HCT116 (cell line): ENCODE data around the gene C3orf85. TPM values are rescaled to one million over a fixed set of nuclear protein-coding genes. Genes with fewer than 3 reads are reported as not detected.

ENCODE experiments used
- ATAC-seq: fragments of 200-7000 bp; cut with Tn5 transposase; 2 replicates; pipeline ENCODE4 v1.9.1; 2020; ENCODE audit warnings: mild to moderate bottlenecking, moderate library complexity
- BruUV-seq: library from RNA; stranded (reverse); fragments of 400-500 nt; replicated peaks from 2 replicates; lab custom pipeline; 2021; lab: Mats Ljungman, UMichigan
- CTCF ChIA-PET: fragments of 300-600 bp; sonication (Branson Sonifier 250); formaldehyde crosslinking; loops from one replicate; lab custom pipeline; 2021; ENCODE audit warnings: antibody characterized with exemption; lab: Charles Lee
- POLR2A ChIA-PET: fragments of 300-600, 350-600 bp; sonication (Branson Sonifier 250); formaldehyde crosslinking; loops from one replicate; lab custom pipeline; 2021; ENCODE audit warnings: antibody characterized with exemption; lab: Charles Lee
- RAD21 ChIA-PET, 2 experiments: fragments of 300-600 bp; sonication (Branson Sonifier 250); formaldehyde crosslinking; loops; one replicate each; lab custom pipeline; 2023; ENCODE audit warnings: low total read pairs in 2 of 2; ENCODE audit not compliant: uncharacterized antibody in 2 of 2, unreplicated experiment in 2 of 2, low non-redundant PET in 1 of 2; lab: Charles Lee
- DNase-seq: peaks from one replicate; pipeline ENCODE4 v3.0.0-alpha.2; 2010; ENCODE audit warnings: low read depth, low spot score
- H2AFZ ChIP-seq: fragments of 200-600 bp; shearing (Covaris generic), sonication (generic); 2 replicates; pipeline ENCODE4 v1.6.1; 2017; ENCODE audit warnings: low read depth, mixed run types, mixed read lengths, antibody characterized with exemption, low read length; ENCODE audit not compliant: poor library complexity, severe bottlenecking
- H3K27ac ChIP-seq: 2 replicates; pipeline ENCODE4 v1.5.1; 2012; ENCODE audit warnings: low read depth, low read length
- H3K27me3 ChIP-seq: fragments of 200-600 bp; sonication (generic); 2 replicates; pipeline ENCODE4 v1.6.1; 2016; ENCODE audit warnings: mixed run types, low read length, mixed read lengths; ENCODE audit not compliant: insufficient read depth
- H3K36me3 ChIP-seq, 2 experiments: fragments of 200-500 bp in 1 of 2; fragments of 200-600 bp in 1 of 2; sonication (Bioruptor generic) in 1 of 2; sonication (generic) in 1 of 2; 2 replicates each; pipeline versions ENCODE4 v1.5.1 to v1.6.1; 2014 to 2016; ENCODE audit warnings: low read length in 2 of 2, inconsistent platforms in 1 of 2, mixed read lengths in 1 of 2, mixed run types in 1 of 2; ENCODE audit not compliant: insufficient read depth in 2 of 2, control insufficient read depth in 1 of 2
- H3K4me1 ChIP-seq, 2 experiments: fragments of 200-600 bp in 1 of 2; sonication (generic) in 1 of 2; 2 replicates each; pipeline versions ENCODE4 v1.5.1 to v1.6.1; 2012 to 2017; ENCODE audit warnings: low read length in 2 of 2, inconsistent platforms in 1 of 2, mild to moderate bottlenecking in 1 of 2, mixed read lengths in 1 of 2, mixed run types in 1 of 2, moderate library complexity in 1 of 2; ENCODE audit not compliant: insufficient read depth in 2 of 2, control insufficient read depth in 1 of 2
- H3K4me2 ChIP-seq: fragments of 200-600 bp; sonication (generic); 2 replicates; pipeline ENCODE4 v1.6.1; 2017; ENCODE audit warnings: mixed run types, low read length, mixed read lengths
- H3K4me3 ChIP-seq, 2 experiments: fragments of 200-600 bp in 1 of 2; sonication (generic) in 1 of 2; replicated peaks in 1 of 2; 2 replicates each; pipeline ENCODE4 v1.5.1; 2011 to 2016; ENCODE audit warnings: low read length in 2 of 2, control low read depth in 1 of 2, low read depth in 1 of 2, mild to moderate bottlenecking in 1 of 2, mixed read lengths in 1 of 2, mixed run types in 1 of 2
- H3K79me2 ChIP-seq: fragments of 200-600 bp; sonication (generic); 2 replicates; pipeline ENCODE4 v1.6.1; 2017; ENCODE audit warnings: mild to moderate bottlenecking, mixed run types, low read length, moderate library complexity, mixed read lengths; ENCODE audit not compliant: insufficient read depth
- H3K9ac ChIP-seq: fragments of 200-600 bp; sonication (generic); 2 replicates; pipeline ENCODE4 v1.6.1; 2016; ENCODE audit warnings: low read length, mixed read lengths
- H3K9me2 ChIP-seq: fragments of 200-600 bp; sonication (generic), shearing (Covaris generic); 2 replicates; pipeline ENCODE4 v1.6.1; 2017; ENCODE audit warnings: mixed run types, mild to moderate bottlenecking, moderate library complexity; ENCODE audit not compliant: insufficient read depth
- H3K9me3 ChIP-seq, 2 experiments: fragments of 200-500 bp in 1 of 2; fragments of 200-600 bp in 1 of 2; sonication (Bioruptor generic) in 1 of 2; sonication (generic) in 1 of 2; 2 replicates each; pipeline ENCODE4 v1.6.1; 2014 to 2017; ENCODE audit warnings: low read length in 2 of 2, mixed read lengths in 2 of 2, inconsistent platforms in 1 of 2, low read depth in 1 of 2, mild to moderate bottlenecking in 1 of 2, mixed run types in 1 of 2, moderate library complexity in 1 of 2; ENCODE audit not compliant: control insufficient read depth in 1 of 2, insufficient read depth in 1 of 2
- H4K20me1 ChIP-seq: fragments of 200-600 bp; sonication (generic), shearing (Covaris generic); 2 replicates; pipeline ENCODE4 v1.6.1; 2017; ENCODE audit warnings: mixed run types, mild to moderate bottlenecking, moderate library complexity; ENCODE audit not compliant: insufficient read depth
- ATF3 ChIP-seq: IDR thresholded peaks from 2 replicates; pipeline ENCODE4 v1.6.1; 2012
- CBX3 ChIP-seq: IDR thresholded peaks from 2 replicates; pipeline ENCODE4 v1.6.1; 2012; ENCODE audit warnings: low read depth
- ELF1 ChIP-seq: IDR thresholded peaks from 2 replicates; pipeline ENCODE4 v1.6.1; 2012; ENCODE audit warnings: low read depth, borderline replicate concordance
- EZH2phosphoT487 ChIP-seq: fragments of 200-600 bp; IDR thresholded peaks from 2 replicates; pipeline ENCODE4 v1.6.1; 2018; ENCODE audit warnings: antibody characterized with exemption, borderline replicate concordance
- FOSL1 ChIP-seq: IDR thresholded peaks from 2 replicates; pipeline ENCODE4 v1.6.1; 2012; ENCODE audit warnings: low read depth
- MAX ChIP-seq: IDR thresholded peaks from 2 replicates; pipeline ENCODE4 v1.6.1; 2012
- POLR2AphosphoS5 ChIP-seq: IDR thresholded peaks from 2 replicates; pipeline ENCODE4 v1.6.1; 2011; ENCODE audit warnings: mild to moderate bottlenecking, low read depth, low read length, moderate library complexity
- RAD21 ChIP-seq: IDR thresholded peaks from 2 replicates; pipeline ENCODE4 v1.6.1; 2012; ENCODE audit warnings: low read depth, mild to moderate bottlenecking
- REST ChIP-seq: IDR thresholded peaks from 2 replicates; pipeline ENCODE4 v1.6.1; 2012; ENCODE audit warnings: low read depth
- SIN3A ChIP-seq: IDR thresholded peaks from 2 replicates; pipeline ENCODE4 v1.6.1; 2012; ENCODE audit warnings: low read depth
- TCF7L2 ChIP-seq: IDR thresholded peaks from 2 replicates; pipeline ENCODE4 v1.7.0; 2011; ENCODE audit warnings: borderline replicate concordance, inconsistent platforms; ENCODE audit not compliant: insufficient read depth, insufficient read length; ENCODE audit errors: extremely low read depth
- YY1 ChIP-seq: IDR thresholded peaks from 2 replicates; pipeline ENCODE4 v1.6.1; 2011; ENCODE audit warnings: low read length, low read depth, moderate library complexity, mild to moderate bottlenecking; ENCODE audit not compliant: insufficient replicate concordance; ENCODE audit errors: extremely low read depth
- ZFX ChIP-seq: fragments of 450-650 bp; IDR thresholded peaks from 2 replicates; pipeline ENCODE4 v1.6.1; 2017
- ZNF274 ChIP-seq: fragments of 200-500 bp; sonication (Bioruptor generic); IDR thresholded peaks from 2 replicates; pipeline ENCODE4 v1.6.1; 2014; ENCODE audit warnings: mild to moderate bottlenecking, low read depth, low read length, inconsistent platforms
- intact Hi-C: fragments of 100-400 bp; cut with micrococcal nuclease; formaldehyde crosslinking; loops from 2 replicates; pipeline ENCODE4 v1.10.0; 2022
- total RNA-seq: library from RNA; stranded (reverse); gene quantifications from one replicate; pipeline ENCODE4 v1.2.1, GENCODE V29; 2021; ENCODE audit not compliant: unreplicated experiment

The C3orf85 gene
- total RNA-seq, 1 experiment from 2014 or later = not detected

GRCh38 chr3:109115451-109115850, 21.1 kb upstream of the C3orf85 start:
- POLR2A ChIA-PET = no interaction called here
- H3K9me3 ChIP-seq = no peaks in the 10 kb centered on the region
- RAD21 ChIA-PET = no interaction called here
- no peaks in the 10 kb centered on the region for H4K20me1 ChIP-seq
- H3K36me3 ChIP-seq = no peaks in the 10 kb centered on the region
- ATAC-seq (no peak), DNase-seq (no peak)
- no peaks in the 10 kb centered on the region for H3K4me1 ChIP-seq
- no peak overlapping the region for H3K9ac ChIP-seq
- no peaks in the 10 kb centered on the region for H3K9me2 ChIP-seq
- TF ChIP-seq YY1 (no peak), POLR2AphosphoS5 (no peak), ZNF274 (no peak), ELF1 (no peak), ZFX (no peak)
- H3K27me3 ChIP-seq = no peaks in the 10 kb centered on the region
- BruUV-seq = no TSS peak
- H3K79me2 ChIP-seq = no peaks in the 10 kb centered on the region
- CTCF ChIA-PET = no interaction called here
- no peak overlapping the region for H3K4me3 ChIP-seq
- H2AFZ ChIP-seq = no peak overlapping the region
- intact Hi-C loops = no loop called here
- H3K27ac ChIP-seq = no peak overlapping the region
- H3K4me2 ChIP-seq = no peak overlapping the region

- BruUV-seq = no TSS peak
- CTCF ChIA-PET = no interaction called here
- no peak for ATAC-seq
These were observed 20.5 kb upstream of the C3orf85 start for GRCh38 chr3:109116031-109116430.

More at GRCh38 chr3:109116031-109116430, 20.5 kb upstream of the C3orf85 start:
- RAD21 ChIA-PET = no interaction called here
- intact Hi-C loops = no loop called here
- H3K36me3 ChIP-seq = no peaks in the 10 kb centered on the region
- DNase-seq = no peak
- no peaks in the 10 kb centered on the region for H3K9me3 ChIP-seq
- H3K27ac ChIP-seq = no peak overlapping the region
- H3K4me2 ChIP-seq = no peak overlapping the region
- no peaks in the 10 kb centered on the region for H3K4me1 ChIP-seq
- H3K27me3 ChIP-seq = no peaks in the 10 kb centered on the region
- H3K9me2 ChIP-seq = no peaks in the 10 kb centered on the region
- no peak overlapping the region for H3K4me3 ChIP-seq
- no peaks in the 10 kb centered on the region for H4K20me1 ChIP-seq
- POLR2A ChIA-PET = no interaction called here
- no peak overlapping the region for H2AFZ ChIP-seq
- TF ChIP-seq SIN3A (no peak), FOSL1 (no peak), ATF3 (no peak), EZH2phosphoT487 (no peak), MAX (no peak), REST (no peak), CBX3 (no peak), POLR2AphosphoS5 (no peak), RAD21 (no peak), TCF7L2 (no peak)
- no peaks in the 10 kb centered on the region for H3K79me2 ChIP-seq
- H3K9ac ChIP-seq = no peak overlapping the region
